GM19193 (cell line): ENCODE data around the gene ZKSCAN8.
A peak's percentile ranks its signal among the peaks of the same experiment; 100 is the strongest.

ENCODE experiments used
- POLR2A ChIP-seq: IDR thresholded peaks from 4 replicates; pipeline ENCODE4 v1.6.1; 2011; ENCODE audit not compliant: insufficient read depth, insufficient read length; ENCODE audit errors: extremely low read depth

ZKSCAN8 gene

GRCh38 chr6:28137505-28137981 is 4.1 kb upstream of the ZKSCAN8 start:
- no peak for TF ChIP-seq POLR2A

DNA sequence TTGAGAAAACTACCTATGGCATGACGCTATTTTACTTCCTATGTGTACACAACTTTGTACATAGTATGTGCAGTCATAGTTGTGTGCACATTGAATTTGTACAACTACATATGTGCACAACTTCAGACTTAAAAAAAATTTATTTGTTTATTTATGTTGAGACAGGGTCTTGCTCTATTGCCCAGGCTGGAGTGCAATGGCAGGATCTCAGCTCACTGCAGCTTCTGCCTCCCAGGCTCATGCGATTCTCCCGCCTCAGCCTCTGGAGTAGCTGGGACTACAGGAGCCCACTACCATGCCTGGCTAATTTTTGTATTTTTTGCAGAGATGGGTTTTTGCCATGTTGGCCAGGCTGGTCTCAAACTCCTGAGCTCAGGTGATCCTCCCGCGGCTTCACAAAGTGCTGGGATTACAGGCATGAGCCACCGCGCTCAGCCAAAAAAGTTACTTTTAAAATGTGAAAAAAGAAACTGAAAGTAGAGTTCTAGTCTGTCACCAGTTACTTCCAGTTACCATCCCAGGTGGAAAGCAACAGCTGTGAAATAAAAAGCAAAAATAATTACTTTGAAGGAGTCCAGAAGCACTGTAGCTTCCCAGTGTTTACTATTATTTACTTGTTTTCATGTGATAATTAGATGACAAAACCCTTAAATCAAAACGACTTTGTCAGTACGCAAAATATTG is 1.7 kb upstream of the ZKSCAN8 start:
- no peak for TF ChIP-seq POLR2A

- no peak for TF ChIP-seq POLR2A
Measured at GRCh38 chr6:28140616-28141015, 1.1 kb upstream of the ZKSCAN8 start.

- TF ChIP-seq POLR2A, result no peak
Measured at GRCh38 chr6:28142446-28142845, 763 bp downstream of the ZKSCAN8 start.

- TF ChIP-seq POLR2A, result no peak
Measured at GRCh38 chr6:28145231-28145630, 3.5 kb downstream of the ZKSCAN8 start.

DNA sequence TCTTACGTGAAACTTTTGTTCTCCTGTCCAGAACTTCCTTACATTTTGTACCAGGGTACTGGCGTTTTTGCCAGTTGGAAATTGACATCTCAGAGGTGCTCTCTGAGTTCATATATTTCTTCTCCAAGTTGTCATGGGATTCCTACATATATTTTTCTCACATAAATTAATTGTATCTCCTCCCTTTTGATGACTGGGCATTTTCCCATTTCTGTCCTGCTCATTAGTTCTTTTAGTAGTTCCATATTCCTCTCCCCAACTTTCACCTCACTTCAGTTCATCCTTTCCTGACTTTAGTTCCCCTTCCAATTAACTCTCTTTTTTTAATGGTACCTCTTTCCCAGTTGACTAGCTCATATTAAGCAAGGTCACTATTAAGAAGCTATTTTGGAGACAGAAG is 10.8 kb downstream of the ZKSCAN8 start:
- TF ChIP-seq POLR2A, result no peak

DNA sequence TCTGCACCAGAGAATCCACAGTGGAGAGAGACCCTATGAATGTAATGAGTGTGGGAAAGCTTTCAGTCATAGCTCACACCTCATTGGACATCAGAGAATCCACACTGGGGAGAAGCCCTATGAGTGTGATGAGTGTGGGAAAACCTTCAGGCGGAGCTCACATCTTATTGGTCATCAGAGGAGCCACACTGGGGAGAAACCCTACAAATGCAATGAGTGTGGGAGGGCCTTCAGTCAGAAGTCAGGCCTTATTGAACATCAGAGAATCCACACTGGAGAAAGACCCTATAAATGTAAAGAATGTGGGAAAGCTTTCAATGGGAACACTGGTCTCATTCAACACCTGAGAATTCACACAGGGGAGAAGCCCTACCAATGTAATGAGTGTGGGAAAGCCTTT is 11.9 kb downstream of the ZKSCAN8 start:
- no peak for TF ChIP-seq POLR2A

DNA sequence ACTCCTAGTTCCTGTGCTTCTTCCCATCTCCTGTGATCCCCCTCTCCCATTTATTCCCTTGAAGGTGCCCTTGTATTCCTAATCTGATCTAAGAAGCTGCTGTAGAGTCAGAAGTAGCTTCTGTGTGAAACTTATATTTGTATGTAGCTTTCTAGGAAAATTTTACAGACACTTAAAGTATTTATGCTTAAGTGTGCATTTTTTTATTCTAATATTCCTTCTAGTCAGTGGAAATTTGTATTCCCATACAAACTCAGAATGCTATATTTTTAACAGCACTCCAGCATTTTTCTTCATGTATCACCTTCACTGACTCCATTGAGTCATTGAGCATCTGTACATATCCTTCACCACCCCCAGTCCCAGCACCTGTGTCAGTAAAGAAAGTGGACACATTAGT is 12.7 kb downstream of the ZKSCAN8 start:
- no peak for TF ChIP-seq POLR2A

- no peak for TF ChIP-seq POLR2A
Measured at GRCh38 chr6:28158318-28158717, 16.6 kb downstream of the ZKSCAN8 start.

- TF ChIP-seq POLR2A, result no peak
Measured at GRCh38 chr6:28159029-28159607, 17.4 kb downstream of the ZKSCAN8 start.

GRCh38 chr6:28160233-28160632 is 18.6 kb downstream of the ZKSCAN8 start:
- TF ChIP-seq POLR2A, result no peak

DNA sequence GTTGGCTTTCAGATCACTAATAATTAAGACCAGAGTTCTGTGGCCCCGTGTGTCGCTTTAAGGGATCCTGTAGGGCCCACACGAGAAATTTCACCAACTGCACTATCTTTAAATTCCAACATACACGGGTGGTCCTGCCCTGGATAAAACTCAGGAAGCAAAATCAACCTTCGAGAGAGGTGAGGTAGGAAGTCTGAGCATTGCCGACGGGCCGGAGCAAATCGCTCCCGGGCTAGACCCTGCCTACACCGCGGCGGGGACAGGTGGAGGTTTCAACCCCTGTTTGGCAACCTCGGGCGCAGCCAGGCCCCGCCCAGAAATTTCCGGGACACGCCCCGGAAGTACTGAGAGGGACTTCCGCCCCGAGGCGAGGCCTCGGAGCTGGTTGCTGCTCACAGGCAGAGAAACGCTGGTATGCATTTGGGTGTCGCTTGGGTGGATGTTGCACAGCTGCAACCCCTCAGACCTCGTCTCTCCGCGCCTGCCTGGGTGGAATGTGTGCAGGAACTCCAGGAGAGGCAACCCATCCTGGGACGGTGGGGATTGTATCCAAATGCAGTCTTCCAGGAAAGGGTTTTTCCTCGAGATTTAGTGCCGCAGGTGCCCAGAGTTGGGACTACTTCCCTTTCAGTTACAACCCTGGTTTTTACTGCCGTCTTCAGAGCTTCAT is 19.9 kb downstream of the ZKSCAN8 start:
- TF ChIP-seq POLR2A, result peak; percentile 89

- no peak for TF ChIP-seq POLR2A
Measured at GRCh38 chr6:28165563-28165962, 23.9 kb downstream of the ZKSCAN8 start.

DNA sequence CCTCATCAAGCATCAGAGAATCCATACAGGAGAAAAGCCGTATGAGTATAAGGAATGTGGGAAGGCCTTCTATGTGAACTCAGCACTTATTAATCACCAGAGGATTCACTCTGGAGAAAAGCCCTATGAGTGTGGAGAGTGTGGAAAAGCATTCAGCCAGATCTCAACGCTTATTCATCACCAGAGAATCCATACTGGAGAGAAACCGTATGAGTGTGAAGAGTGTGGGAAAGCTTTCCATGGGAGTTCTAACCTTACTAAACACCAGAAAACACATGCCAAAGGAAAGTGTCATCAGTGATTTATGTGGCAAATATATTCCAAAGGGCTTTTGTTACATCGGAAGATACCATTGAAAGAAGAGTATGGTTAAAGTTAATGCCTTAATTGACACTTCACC is 25.4 kb downstream of the ZKSCAN8 start:
- TF ChIP-seq POLR2A, result no peak

- no peak for TF ChIP-seq POLR2A
Measured at GRCh38 chr6:28167926-28168325, 26.2 kb downstream of the ZKSCAN8 start.

DNA sequence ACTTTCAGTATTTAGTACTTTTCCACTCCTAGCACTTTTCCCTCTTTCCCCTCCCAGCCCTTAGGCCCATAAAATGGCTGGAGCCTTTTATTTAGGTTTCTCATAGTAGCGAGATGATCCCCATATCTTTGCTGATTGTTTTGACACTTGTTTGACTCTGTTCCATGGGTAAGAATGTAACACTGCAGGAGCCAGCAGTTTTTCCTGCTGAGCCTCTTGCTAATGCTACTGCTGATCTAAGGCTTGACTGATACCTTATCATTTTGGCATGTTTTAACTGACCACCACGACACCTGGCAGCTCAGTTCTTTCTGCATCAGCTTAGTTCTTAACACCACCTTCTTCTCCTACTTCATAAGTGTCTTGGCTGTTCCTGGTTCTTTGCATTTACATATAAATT is 29.6 kb downstream of the ZKSCAN8 start:
- no peak for TF ChIP-seq POLR2A
